Measurements from ENCODE around the gene CD81.

GRCh38 chr11:2328021-2328420 lies 49.1 kb upstream of the CD81 start:
- no peak for TF ChIP-seq GLIS3 (CRISPR knock-in tag; IDR thresholded peaks at IDR 0.05)
- TF ChIP-seq PPARA (CRISPR knock-in tag; IDR thresholded peaks at IDR 0.05; ENCODE audit: borderline replicate concordance), result no peak
- TF ChIP-seq, protein P1, sequence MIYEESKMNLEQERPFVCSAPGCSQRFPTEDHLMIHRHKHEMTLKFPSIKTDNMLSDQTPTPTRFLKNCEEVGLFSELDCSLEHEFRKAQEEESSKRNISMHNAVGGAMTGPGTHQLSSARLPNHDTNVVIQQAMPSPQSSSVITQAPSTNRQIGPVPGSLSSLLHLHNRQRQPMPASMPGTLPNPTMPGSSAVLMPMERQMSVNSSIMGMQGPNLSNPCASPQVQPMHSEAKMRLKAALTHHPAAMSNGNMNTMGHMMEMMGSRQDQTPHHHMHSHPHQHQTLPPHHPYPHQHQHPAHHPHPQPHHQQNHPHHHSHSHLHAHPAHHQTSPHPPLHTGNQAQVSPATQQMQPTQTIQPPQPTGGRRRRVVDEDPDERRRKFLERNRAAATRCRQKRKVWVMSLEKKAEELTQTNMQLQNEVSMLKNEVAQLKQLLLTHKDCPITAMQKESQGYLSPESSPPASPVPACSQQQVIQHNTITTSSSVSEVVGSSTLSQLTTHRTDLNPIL (CRISPR knock-in tag; IDR thresholded peaks at IDR 0.05; ENCODE audit: low read depth), result no peak
- TF ChIP-seq ZFP30 (CRISPR knock-in tag; IDR thresholded peaks at IDR 0.05), result no peak
- TF ChIP-seq POU6F1 (CRISPR knock-in tag; IDR thresholded peaks at IDR 0.05; ENCODE audit: borderline replicate concordance, low read depth), result no peak
- no peak for TF ChIP-seq TCF4 (CRISPR knock-in tag; IDR thresholded peaks at IDR 0.05; ENCODE audit: borderline replicate concordance)
- no peak for TF ChIP-seq CSRNP3 (CRISPR knock-in tag; IDR thresholded peaks at IDR 0.05)
- TF ChIP-seq ARNTL (CRISPR knock-in tag; IDR thresholded peaks at IDR 0.05; ENCODE audit: borderline replicate concordance, low read depth), result no peak
- no peak for TF ChIP-seq BACH2 (CRISPR knock-in tag; IDR thresholded peaks at IDR 0.05; ENCODE audit: borderline replicate concordance)
- TF ChIP-seq ZNF8 (CRISPR knock-in tag; IDR thresholded peaks at IDR 0.05), result no peak
- no peak for TF ChIP-seq OSR1 (CRISPR knock-in tag; IDR thresholded peaks at IDR 0.05)
- no peak for TF ChIP-seq TOX (CRISPR knock-in tag; IDR thresholded peaks at IDR 0.05; ENCODE audit: borderline replicate concordance)
- TF ChIP-seq ZFP3 (CRISPR knock-in tag; IDR thresholded peaks at IDR 0.05), result no peak
